Pons (tissue), 1 donor: ENCODE data around the gene INPPL1.
A peak's percentile ranks its signal among the peaks of the same experiment; 100 is the strongest.

Source experiments
- DNase-seq: peaks from one replicate; pipeline ENCODE4 v3.0.0-alpha.2; 2016; ENCODE audit warnings: low spot score

INPPL1 gene

GRCh38 chr11:72216638-72217037 lies 7.9 kb upstream of the INPPL1 start, which contains the start of gene FOLR2:
Gene FOLR2 (plus strand): TSS chr11:72216794. CDS start chr11:72218585, 1,791 bp downstream.
- DNase-seq = no peak

GRCh38 chr11:72217841-72218240 lies 6.7 kb upstream of the INPPL1 start:
- DNase-seq = peak; percentile 61

GRCh38 chr11:72218251-72218745 lies 6.3 kb upstream of the INPPL1 start:
- DNase-seq = no peak

GRCh38 chr11:72220696-72221363 lies 3.7 kb upstream of the INPPL1 start:
- no peak for DNase-seq

GRCh38 chr11:72221386-72222075 lies 3.0 kb upstream of the INPPL1 start:
- DNase-seq = no peak

- DNase-seq = no peak
Measured at GRCh38 chr11:72222106-72222891, 2.3 kb upstream of the INPPL1 start.

- peak; percentile 82 for DNase-seq
Measured at GRCh38 chr11:72222907-72223614, 1.5 kb upstream of the INPPL1 start.

- DNase-seq = peak; percentile 34
Measured at GRCh38 chr11:72223615-72224563, 678 bp upstream of the INPPL1 start.

GRCh38 chr11:72225411-72225951 lies 914 bp downstream of the INPPL1 start:
- no peak for DNase-seq

- DNase-seq = no peak
Measured at GRCh38 chr11:72226701-72227100, 2.1 kb downstream of the INPPL1 start.

GRCh38 chr11:72227316-72228228 lies 3.0 kb downstream of the INPPL1 start:
- DNase-seq = peak; percentile 60

- no peak for DNase-seq
Measured at GRCh38 chr11:72228229-72228843, 3.8 kb downstream of the INPPL1 start.

GRCh38 chr11:72228844-72229231 lies 4.3 kb downstream of the INPPL1 start:
- no peak for DNase-seq

- DNase-seq = no peak
Measured at GRCh38 chr11:72229336-72229924, 4.9 kb downstream of the INPPL1 start.

- no peak for DNase-seq
Measured at GRCh38 chr11:72229925-72230763, 5.6 kb downstream of the INPPL1 start.

GRCh38 chr11:72230764-72231365 lies 6.3 kb downstream of the INPPL1 start:
- DNase-seq = no peak
